K562 (cell line): Measurements from ENCODE around the gene PRR29. TPM values are rescaled to one million over a fixed set of nuclear protein-coding genes. Genes with fewer than 3 reads are reported as not detected.

Source experiments
- ATAC-seq: fragments of 200-7000 bp; cut with Tn5 transposase; 3 replicates; pipeline ENCODE4 v1.9.1; 2020; ENCODE audit warnings: moderate library complexity
- BruUV-seq: library from RNA; stranded (reverse); fragments of 400-500 nt; replicated peaks from 2 replicates; lab custom pipeline; 2021; lab: Mats Ljungman, UMichigan
- CTCF ChIA-PET: fragments of 300-600 bp; formaldehyde crosslinking; extraction: SDS; loops from one replicate; lab custom pipeline; 2021; ENCODE audit warnings: low intra/inter-chr PET ratio; lab: Yijun Ruan, JAX
- POLR2A ChIA-PET: fragments of 300-600, 350-650 bp; sonication (Branson Sonifier 250); formaldehyde crosslinking; extraction: SDS; loops from one replicate; lab custom pipeline; 2021; ENCODE audit warnings: antibody characterized with exemption, inconsistent platforms; lab: Yijun Ruan, JAX
- DNase-seq, 4 experiments: peaks; one replicate each; pipeline versions ENCODE4 v3.0.0 to v3.0.0-alpha.2; 2011 to 2018; ENCODE audit warnings: low spot score in 3 of 4, mixed read lengths in 3 of 4; ENCODE audit errors: extremely low read depth in 1 of 4
- FAIRE-seq: peaks from 2 replicates; lab custom pipeline; 2011; peaks lifted over from hg19 to GRCh38; lab: Jason Lieb, UNC
- H2AFZ ChIP-seq: 2 replicates; pipeline ENCODE4 v1.6.0; 2011; ENCODE audit warnings: low read depth, low read length, control low read depth, inconsistent platforms
- H3K27ac ChIP-seq: fragments of 200-600 bp; 3 replicates; pipeline ENCODE4 v1.8.0; 2011; ENCODE audit warnings: low read depth, mild to moderate bottlenecking, control low read depth, inconsistent platforms, low read length, moderate library complexity, mixed read lengths; ENCODE audit errors: extremely low read depth
- H3K27me3 ChIP-seq, 2 experiments: fragments of 300-600 bp in 1 of 2; 2 replicates in 1 of 2; 3 replicates in 1 of 2; pipeline versions ENCODE4 v1.6.0 to v1.8.0; 2011; ENCODE audit warnings: inconsistent platforms in 2 of 2, low read length in 2 of 2, mild to moderate bottlenecking in 1 of 2, mixed read lengths in 1 of 2, moderate library complexity in 1 of 2; ENCODE audit not compliant: control insufficient read depth in 2 of 2, insufficient read depth in 2 of 2
- H3K36me3 ChIP-seq: fragments of 300-600 bp; 3 replicates; pipeline ENCODE4 v1.8.0; 2011; ENCODE audit warnings: mild to moderate bottlenecking, low read length, inconsistent platforms; ENCODE audit not compliant: control insufficient read depth, insufficient read depth
- H3K4me1 ChIP-seq, 2 experiments: fragments of 200-600 bp in 1 of 2; replicated peaks in 1 of 2; 2 replicates in 1 of 2; 3 replicates in 1 of 2; pipeline versions ENCODE4 v1.5.1 to v1.8.0; 2011; ENCODE audit warnings: inconsistent platforms in 2 of 2, low read length in 2 of 2, mild to moderate bottlenecking in 1 of 2, mixed read lengths in 1 of 2, moderate library complexity in 1 of 2; ENCODE audit not compliant: control insufficient read depth in 2 of 2, insufficient read depth in 2 of 2
- H3K4me2 ChIP-seq: 2 replicates; pipeline ENCODE4 v1.6.1; 2011; ENCODE audit warnings: low read length, control low read depth, inconsistent platforms, mixed read lengths; ENCODE audit not compliant: insufficient read depth
- H3K4me3 ChIP-seq: fragments of 200-600 bp; sonication (generic), shearing (Covaris generic); 2 replicates; pipeline ENCODE4 v1.5.1; 2016; ENCODE audit warnings: control low read depth, inconsistent platforms
- H3K79me2 ChIP-seq: fragments of 200-600 bp; 3 replicates; pipeline ENCODE4 v1.8.0; 2011; ENCODE audit warnings: low read length, inconsistent platforms; ENCODE audit not compliant: control insufficient read depth, insufficient read depth
- H3K9ac ChIP-seq, 2 experiments: 2 replicates each; pipeline versions ENCODE4 v1.6.0 to v1.6.1; 2011; ENCODE audit warnings: low read depth in 2 of 2, low read length in 2 of 2, control low read depth in 1 of 2, inconsistent platforms in 1 of 2, mild to moderate bottlenecking in 1 of 2, mixed read lengths in 1 of 2; ENCODE audit not compliant: insufficient read depth in 1 of 2
- H3K9me1 ChIP-seq: one replicate; pipeline ENCODE4 v1.6.0; 2011; ENCODE audit warnings: inconsistent platforms, mild to moderate bottlenecking, low read length, moderate library complexity; ENCODE audit not compliant: control insufficient read depth, insufficient read depth
- H3K9me3 ChIP-seq: replicated peaks from 2 replicates; pipeline ENCODE4 v1.5.1; 2011; ENCODE audit warnings: low read depth, low read length, inconsistent platforms; ENCODE audit not compliant: control insufficient read depth, insufficient read depth
- H4K20me1 ChIP-seq: replicated peaks from 2 replicates; pipeline ENCODE4 v1.6.1; 2011; ENCODE audit warnings: low read length, inconsistent platforms, mixed read lengths; ENCODE audit not compliant: control insufficient read depth, insufficient read depth
- C11orf30 ChIP-seq: fragments of 450-650 bp; IDR thresholded peaks from 2 replicates; pipeline ENCODE4 v1.6.1; 2016; ENCODE audit warnings: low read depth, mild to moderate bottlenecking
- JUND ChIP-seq, 2 experiments: IDR thresholded peaks; 2 replicates in 1 of 2; 3 replicates in 1 of 2; pipeline ENCODE4 v1.6.1; 2011; ENCODE audit warnings: borderline replicate concordance in 2 of 2, low read depth in 2 of 2, low read length in 2 of 2, improper control_type of control experiment in 1 of 2, missing biosample characterization in 1 of 2, missing genetic modification characterization in 1 of 2, missing genetic modification reagents in 1 of 2
- KHSRP ChIP-seq: fragments of 450-650 bp; IDR thresholded peaks from 2 replicates; pipeline ENCODE4 v1.6.1; 2017
- MYBL2 ChIP-seq, 2 experiments: fragments of 450-650 bp in 1 of 2; sonication (generic) in 1 of 2; formaldehyde crosslinking in 1 of 2; IDR thresholded peaks; 2 replicates each; pipeline versions ENCODE4 v1.6.1 to v1.8.1; 2017 to 2022; ENCODE audit warnings: borderline replicate concordance in 1 of 2, inconsistent platforms in 1 of 2, low read depth in 1 of 2, mild to moderate bottlenecking in 1 of 2, missing genetic modification reagents in 1 of 2, moderate library complexity in 1 of 2
- NEUROD1 ChIP-seq: fragments of 150-350 bp; IDR thresholded peaks from 2 replicates; pipeline ENCODE4 v1.6.1; 2014; ENCODE audit warnings: borderline replicate concordance, low read length, low read depth; ENCODE audit not compliant: partially characterized antibody
- RAD51 ChIP-seq: fragments of 450-650 bp; IDR thresholded peaks from 2 replicates; pipeline ENCODE4 v1.7.1; 2016; ENCODE audit warnings: low read depth, mild to moderate bottlenecking, borderline replicate concordance
- SAFB ChIP-seq: fragments of 200-400 bp; formaldehyde crosslinking; IDR thresholded peaks from 2 replicates; pipeline ENCODE4 v1.6.1; 2017; ENCODE audit warnings: low read depth, low read length, borderline replicate concordance
- SRF ChIP-seq, 2 experiments: fragments of 250-450, 450-650 bp in 1 of 2; sonication (Bioruptor Pico) in 1 of 2; sonication (generic) in 1 of 2; formaldehyde crosslinking; IDR thresholded peaks; 2 replicates each; pipeline versions ENCODE4 v1.5.0 to v1.5.1; 2020 to 2022; ENCODE audit warnings: mild to moderate bottlenecking in 1 of 2, missing genetic modification reagents in 1 of 2
- TCF3 ChIP-seq: sonication (generic); formaldehyde crosslinking; IDR thresholded peaks from 2 replicates; pipeline ENCODE4 v1.4.0; 2020; ENCODE audit warnings: mild to moderate bottlenecking, missing genetic modification reagents
- TRIM24 ChIP-seq, 2 experiments: fragments of 450-650 bp; IDR thresholded peaks; 2 replicates each; pipeline ENCODE4 v1.6.1; 2016
- ZBTB12 ChIP-seq: fragments of 250-450 bp; sonication (Bioruptor Pico); IDR thresholded peaks from 2 replicates; pipeline ENCODE4 v1.4.0; 2020
- ZNF384 ChIP-seq: IDR thresholded peaks from 2 replicates; pipeline ENCODE4 v1.6.1; 2012; ENCODE audit warnings: low read depth, low read length, improper control_type of control experiment
- WGBS: fragments of 100-300 bp; shearing (Covaris generic); methylation state at CpG from one replicate; pipeline ENCODE4 v1.1.6; 2016; ENCODE audit warnings: low coverage, mixed read lengths; ENCODE audit not compliant: insufficient coverage; ENCODE audit errors: missing lambda C conversion rate; 5-methylcytosine and 5-hydroxymethylcytosine counted together
- in situ Hi-C: fragments of 300-500 bp; cut with MboI; formaldehyde crosslinking; loops from 4 replicates; pipeline ENCODE4 v1.15.0; 2018; ENCODE audit warnings: inconsistent platforms, mixed read lengths
- intact Hi-C: fragments of 100-400 bp; cut with micrococcal nuclease; formaldehyde crosslinking; loops from 2 replicates; pipeline ENCODE4 v1.14.2; 2022
- polyA plus RNA-seq, 8 experiments: library from polyadenylated mRNA; depleted of rRNA in 4 of 8; stranded (reverse) in 5 of 8; unstranded in 3 of 8; fragments of >200 nt; fragmentation: Nextera tagmentation in 2 of 8; fragmentation: Illumina TruSeq in 1 of 8; extraction: Ambion mirVana in 2 of 8; extraction: Trizol in 1 of 8; gene quantifications; 2 replicates each; pipeline versions ENCODE4 v1.2.1 to v1.2.3, GENCODE V29; 2011 to 2014; ENCODE audit warnings: inconsistent platforms in 1 of 8, missing spikeins in 1 of 8
- total RNA-seq, 7 experiments: library from RNA; depleted of rRNA in 6 of 7; stranded (reverse); fragments of >200 nt in 6 of 7; fragmentation: Illumina TruSeq in 2 of 7; extraction: Trizol in 2 of 7; gene quantifications; 2 replicates each; pipeline versions ENCODE4 v1.2.1 to v1.2.3, GENCODE V29; 2011 to 2021; ENCODE audit warnings: low replicate concordance in 1 of 7
- TF ChIP-seq, protein P1 (sequence below): fragments of 450-650 bp; conservative IDR thresholded peaks from 2 replicates; pipeline ENCODE4 v1.6.1; 2016; ENCODE audit warnings: missing genetic modification characterization, low read depth, mild to moderate bottlenecking, missing compliant biosample characterization, moderate library complexity
- TF ChIP-seq, protein P2 (sequence below): fragments of 250-450 bp; sonication (Bioruptor Pico); IDR thresholded peaks from 2 replicates; pipeline ENCODE4 v1.4.0; 2020; ENCODE audit warnings: mild to moderate bottlenecking, moderate library complexity, borderline replicate concordance

The PRR29 gene
- total and polyA plus RNA-seq, 9 of the 15 experiments (the other 6 are each of a cell fraction or from before 2014, with no cell fraction given): 0.08 to 0.58 (median 0.15) TPM; not detected in 5

- ChIA-PET POLR2A (interaction anchor here (0.6 kb wide), 1 partner anchor 482 kb away, joined by 3 read pairs; no protein-coding TSS in a partner anchor), CTCF (no interaction called here)
- FAIRE-seq (no peak), DNase-seq (no peak), ATAC-seq (no peak)
- no peaks in the 10 kb centered on the region for H3K9me1 ChIP-seq
- BruUV-seq: no TSS peak
- no peak overlapping the region for H3K4me3 ChIP-seq
- no peak overlapping the region for H2AFZ ChIP-seq
- in situ Hi-C loops (no loop called here), intact Hi-C loops (no loop called here)
- no peaks in the 10 kb centered on the region for H3K9me3 ChIP-seq
- H3K36me3 ChIP-seq: no peaks in the 10 kb centered on the region
- H3K4me2 ChIP-seq: no peak overlapping the region
- H3K79me2 ChIP-seq: no peaks in the 10 kb centered on the region
- H3K4me1 ChIP-seq: peaks cover 7 to 37% of the 10 kb centered on the region in 2 experiments
- 43% methylated on average over 5 of the region's 5 CpGs for WGBS
- H3K27me3 ChIP-seq: peaks cover 12 to 24% of the 10 kb centered on the region in 2 experiments; a peak in 4 of 5 replicates
- no peak overlapping the region for H3K9ac ChIP-seq
- H3K27ac ChIP-seq: no peak overlapping the region
- H4K20me1 ChIP-seq: no peaks in the 10 kb centered on the region
- TF ChIP-seq MYBL2 (IDR thresholded peaks at IDR 0.05; ENCODE audit: low read depth) (no peak), MYBL2 (CRISPR knock-in tag; IDR thresholded peaks at IDR 0.05; ENCODE audit: borderline replicate concordance) (no peak), C11orf30 (no peak), TCF3 (no peak), ZBTB12 (no peak), JUND (IDR thresholded peaks at IDR 0.05; ENCODE audit: borderline replicate concordance, low read depth, low read length) (no peak), JUND (tag; IDR thresholded peaks at IDR 0.05; ENCODE audit: borderline replicate concordance, low read depth, low read length) (no peak), SRF (CRISPR knock-in tag; IDR thresholded peaks at IDR 0.05) (no peak), NEUROD1 (no peak), ZNF384 (no peak), KHSRP (no peak), RAD51 (no peak), SAFB (no peak), TRIM24 (IDR thresholded peaks at IDR 0.05) (no peak)
- TF ChIP-seq, protein P1, sequence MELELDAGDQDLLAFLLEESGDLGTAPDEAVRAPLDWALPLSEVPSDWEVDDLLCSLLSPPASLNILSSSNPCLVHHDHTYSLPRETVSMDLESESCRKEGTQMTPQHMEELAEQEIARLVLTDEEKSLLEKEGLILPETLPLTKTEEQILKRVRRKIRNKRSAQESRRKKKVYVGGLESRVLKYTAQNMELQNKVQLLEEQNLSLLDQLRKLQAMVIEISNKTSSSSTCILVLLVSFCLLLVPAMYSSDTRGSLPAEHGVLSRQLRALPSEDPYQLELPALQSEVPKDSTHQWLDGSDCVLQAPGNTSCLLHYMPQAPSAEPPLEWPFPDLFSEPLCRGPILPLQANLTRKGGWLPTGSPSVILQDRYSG (tag): no peak
- TF ChIP-seq, protein P2, sequence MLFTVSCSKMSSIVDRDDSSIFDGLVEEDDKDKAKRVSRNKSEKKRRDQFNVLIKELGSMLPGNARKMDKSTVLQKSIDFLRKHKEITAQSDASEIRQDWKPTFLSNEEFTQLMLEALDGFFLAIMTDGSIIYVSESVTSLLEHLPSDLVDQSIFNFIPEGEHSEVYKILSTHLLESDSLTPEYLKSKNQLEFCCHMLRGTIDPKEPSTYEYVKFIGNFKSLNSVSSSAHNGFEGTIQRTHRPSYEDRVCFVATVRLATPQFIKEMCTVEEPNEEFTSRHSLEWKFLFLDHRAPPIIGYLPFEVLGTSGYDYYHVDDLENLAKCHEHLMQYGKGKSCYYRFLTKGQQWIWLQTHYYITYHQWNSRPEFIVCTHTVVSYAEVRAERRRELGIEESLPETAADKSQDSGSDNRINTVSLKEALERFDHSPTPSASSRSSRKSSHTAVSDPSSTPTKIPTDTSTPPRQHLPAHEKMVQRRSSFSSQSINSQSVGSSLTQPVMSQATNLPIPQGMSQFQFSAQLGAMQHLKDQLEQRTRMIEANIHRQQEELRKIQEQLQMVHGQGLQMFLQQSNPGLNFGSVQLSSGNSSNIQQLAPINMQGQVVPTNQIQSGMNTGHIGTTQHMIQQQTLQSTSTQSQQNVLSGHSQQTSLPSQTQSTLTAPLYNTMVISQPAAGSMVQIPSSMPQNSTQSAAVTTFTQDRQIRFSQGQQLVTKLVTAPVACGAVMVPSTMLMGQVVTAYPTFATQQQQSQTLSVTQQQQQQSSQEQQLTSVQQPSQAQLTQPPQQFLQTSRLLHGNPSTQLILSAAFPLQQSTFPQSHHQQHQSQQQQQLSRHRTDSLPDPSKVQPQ (CRISPR knock-in tag): no peak
Measured at GRCh38 chr17:63988127-63988478, 10.0 kb upstream of the PRR29 start.
